HG03108 (cell line): Measurements from ENCODE around the gene LRCH1.

ENCODE experiments used
- ATAC-seq: cut with Tn5 transposase; IDR thresholded peaks from one replicate; pipeline ENCODE4 v1.9.1; 2021; ENCODE audit warnings: moderate library complexity; ENCODE audit not compliant: unreplicated experiment

LRCH1 gene

GRCh38 chr13:46795321-46795720 lies 242.4 kb downstream of the LRCH1 start:
- no peak for ATAC-seq

- ATAC-seq = no peak
These were observed 243.2 kb downstream of the LRCH1 start for GRCh38 chr13:46796129-46796514.

- peak; percentile 86 for ATAC-seq
These were observed 243.8 kb downstream of the LRCH1 start, which contains the start of gene ESD for GRCh38 chr13:46796515-46797474. Gene ESD (minus strand): TSS chr13:46797161. CDS start chr13:46791413, 5,748 bp downstream.

GRCh38 chr13:46797501-46798237 lies 244.7 kb downstream of the LRCH1 start:
- ATAC-seq = no peak

- ATAC-seq = no peak
These were observed 246.2 kb downstream of the LRCH1 start for GRCh38 chr13:46799139-46799538.

- no peak for ATAC-seq
These were observed 248.9 kb downstream of the LRCH1 start for GRCh38 chr13:46801858-46802257.
